ENCODE data around the gene ZGRF1. TPM values are rescaled to one million over a fixed set of nuclear protein-coding genes. Genes with fewer than 3 reads are reported as not detected.

Gene ZGRF1
- total RNA-seq, 6 donors from 2014 or later = 2.6 to 9.4 (median 4.6) TPM

DNA sequence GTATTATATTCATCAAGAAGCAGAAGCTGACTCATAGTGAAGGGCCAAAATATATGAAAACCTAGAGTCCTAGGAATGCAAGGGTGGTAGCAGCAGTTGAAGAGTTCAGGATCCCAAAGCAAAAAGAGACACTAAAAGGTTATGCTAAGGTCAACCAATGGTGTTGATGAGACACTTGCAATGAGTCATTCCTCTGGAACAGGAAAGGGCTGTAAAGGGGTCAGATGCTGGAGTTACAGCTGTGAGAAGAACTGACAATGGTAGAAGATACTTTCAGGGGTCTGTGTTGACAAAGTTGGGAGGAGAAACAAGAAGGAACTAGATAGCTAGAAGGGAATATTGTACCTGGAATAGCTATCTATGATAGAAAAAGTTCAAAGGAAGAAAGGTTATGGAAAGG is 47.5 kb downstream of the ZGRF1 start:
- H3K9me3 ChIP-seq = no peaks in the 10 kb centered on the region
- H3K4me3 ChIP-seq = no peak overlapping the region
- H3K27ac ChIP-seq = no peak overlapping the region
- H3K36me3 ChIP-seq = no peaks in the 10 kb centered on the region
- TF ChIP-seq, protein P1, sequence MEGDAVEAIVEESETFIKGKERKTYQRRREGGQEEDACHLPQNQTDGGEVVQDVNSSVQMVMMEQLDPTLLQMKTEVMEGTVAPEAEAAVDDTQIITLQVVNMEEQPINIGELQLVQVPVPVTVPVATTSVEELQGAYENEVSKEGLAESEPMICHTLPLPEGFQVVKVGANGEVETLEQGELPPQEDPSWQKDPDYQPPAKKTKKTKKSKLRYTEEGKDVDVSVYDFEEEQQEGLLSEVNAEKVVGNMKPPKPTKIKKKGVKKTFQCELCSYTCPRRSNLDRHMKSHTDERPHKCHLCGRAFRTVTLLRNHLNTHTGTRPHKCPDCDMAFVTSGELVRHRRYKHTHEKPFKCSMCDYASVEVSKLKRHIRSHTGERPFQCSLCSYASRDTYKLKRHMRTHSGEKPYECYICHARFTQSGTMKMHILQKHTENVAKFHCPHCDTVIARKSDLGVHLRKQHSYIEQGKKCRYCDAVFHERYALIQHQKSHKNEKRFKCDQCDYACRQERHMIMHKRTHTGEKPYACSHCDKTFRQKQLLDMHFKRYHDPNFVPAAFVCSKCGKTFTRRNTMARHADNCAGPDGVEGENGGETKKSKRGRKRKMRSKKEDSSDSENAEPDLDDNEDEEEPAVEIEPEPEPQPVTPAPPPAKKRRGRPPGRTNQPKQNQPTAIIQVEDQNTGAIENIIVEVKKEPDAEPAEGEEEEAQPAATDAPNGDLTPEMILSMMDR (IDR thresholded peaks at IDR 0.05) = no peak
- no peak for TF ChIP-seq POLR2AphosphoS5 (IDR thresholded peaks at IDR 0.05)
- no peak for TF ChIP-seq EP300 (IDR thresholded peaks at IDR 0.05)
- TF ChIP-seq POLR2A (IDR thresholded peaks at IDR 0.05) = no peak
- no peak for DNase-seq
- no peaks in the 10 kb centered on the region for H3K4me1 ChIP-seq
- H3K27me3 ChIP-seq = no peaks in the 10 kb centered on the region
- ATAC-seq (ENCODE audit: low FRiP score in 2 of 2) = no peak

DNA sequence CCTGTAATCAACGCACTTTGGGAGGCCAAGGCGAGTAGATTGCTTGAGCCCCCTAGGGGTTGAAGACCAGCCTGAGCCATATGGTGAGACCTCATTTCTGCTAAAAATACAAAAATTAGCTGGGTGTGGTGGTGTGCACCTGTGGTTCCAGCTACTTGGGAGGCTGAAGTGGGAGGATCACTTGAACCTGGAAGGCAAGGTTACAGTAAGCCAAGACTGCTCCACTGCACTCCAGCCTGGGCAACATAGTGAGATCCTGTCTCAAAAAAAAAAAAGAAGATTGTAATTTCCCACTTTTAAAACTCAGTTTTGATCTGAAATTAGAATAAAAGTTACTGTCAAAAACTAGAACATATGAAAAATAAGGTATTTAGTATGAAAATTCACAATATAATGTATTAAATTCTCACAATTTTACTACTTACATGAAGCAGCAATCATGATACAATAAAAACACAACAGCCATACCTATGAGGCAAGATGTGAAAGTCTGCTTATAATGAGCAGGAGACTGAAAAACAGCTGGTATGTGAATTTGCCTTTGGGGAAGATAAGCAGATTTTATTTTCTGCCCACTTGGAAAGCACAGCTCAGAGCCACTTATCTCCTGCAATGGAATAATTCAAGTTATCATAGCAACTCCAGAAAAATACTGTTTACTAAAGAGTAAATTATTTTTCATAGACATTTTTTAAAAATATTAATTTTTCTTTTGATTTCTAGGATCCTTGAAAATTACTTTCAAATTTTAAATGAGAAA is 50.6 kb downstream of the ZGRF1 start:
- TF ChIP-seq POLR2A (IDR thresholded peaks at IDR 0.05) (no peak), POLR2AphosphoS5 (IDR thresholded peaks at IDR 0.05) (no peak), EP300 (IDR thresholded peaks at IDR 0.05) (no peak)
- TF ChIP-seq, protein P1 (IDR thresholded peaks at IDR 0.05) = no peak
- Histone ChIP-seq H3K36me3 (peaks cover 0 to 13% (median 2%) of the 10 kb centered on the region in 4 donors), H3K9me3 (no peaks in the 10 kb centered on the region), H3K4me1 (no peaks in the 10 kb centered on the region), H3K27me3 (no peaks in the 10 kb centered on the region), H3K27ac (no peak overlapping the region), H3K4me3 (no peak overlapping the region)
- ATAC-seq (ENCODE audit: low FRiP score in 2 of 2) (no peak), DNase-seq (no peak)
- 95 to 98% methylated on average over 2 of the region's 2 CpGs for WGBS, 2 donors

DNA sequence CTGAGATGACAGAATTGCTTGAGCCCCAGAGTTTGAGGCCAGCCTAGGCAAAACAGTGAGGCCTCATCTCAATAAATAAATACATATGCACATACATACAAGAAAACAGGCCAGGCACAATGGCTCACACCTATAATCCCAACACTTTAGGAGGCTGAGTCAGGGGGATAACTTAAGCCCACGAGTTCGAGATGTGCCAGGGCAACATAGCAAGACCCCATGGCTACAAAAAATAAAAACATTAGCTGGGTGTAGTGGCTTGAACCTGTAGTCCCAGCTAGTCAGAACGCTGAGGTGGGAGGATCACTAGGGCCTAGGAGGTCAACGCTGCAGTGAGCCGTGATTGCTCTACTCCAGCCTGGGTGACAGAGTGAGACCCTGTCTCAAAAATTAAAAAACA is 69.2 kb downstream of the ZGRF1 start:
- H3K27me3 ChIP-seq = no peaks in the 10 kb centered on the region
- TF ChIP-seq, protein P1 (IDR thresholded peaks at IDR 0.05) = no peak
- TF ChIP-seq EP300 (IDR thresholded peaks at IDR 0.05) = no peak
- TF ChIP-seq POLR2AphosphoS5 (IDR thresholded peaks at IDR 0.05) = no peak
- TF ChIP-seq POLR2A (IDR thresholded peaks at IDR 0.05) = no peak
- WGBS, 2 donors = 95 to 96% methylated on average over 5 of the region's 5 CpGs
- ATAC-seq (ENCODE audit: low FRiP score in 2 of 2) (no peak), DNase-seq (no peak)
- no peaks in the 10 kb centered on the region for H3K36me3 ChIP-seq
- no peak overlapping the region for H3K27ac ChIP-seq
- H3K9me3 ChIP-seq = no peaks in the 10 kb centered on the region
- no peak overlapping the region for H3K4me3 ChIP-seq
- no peaks in the 10 kb centered on the region for H3K4me1 ChIP-seq

DNA sequence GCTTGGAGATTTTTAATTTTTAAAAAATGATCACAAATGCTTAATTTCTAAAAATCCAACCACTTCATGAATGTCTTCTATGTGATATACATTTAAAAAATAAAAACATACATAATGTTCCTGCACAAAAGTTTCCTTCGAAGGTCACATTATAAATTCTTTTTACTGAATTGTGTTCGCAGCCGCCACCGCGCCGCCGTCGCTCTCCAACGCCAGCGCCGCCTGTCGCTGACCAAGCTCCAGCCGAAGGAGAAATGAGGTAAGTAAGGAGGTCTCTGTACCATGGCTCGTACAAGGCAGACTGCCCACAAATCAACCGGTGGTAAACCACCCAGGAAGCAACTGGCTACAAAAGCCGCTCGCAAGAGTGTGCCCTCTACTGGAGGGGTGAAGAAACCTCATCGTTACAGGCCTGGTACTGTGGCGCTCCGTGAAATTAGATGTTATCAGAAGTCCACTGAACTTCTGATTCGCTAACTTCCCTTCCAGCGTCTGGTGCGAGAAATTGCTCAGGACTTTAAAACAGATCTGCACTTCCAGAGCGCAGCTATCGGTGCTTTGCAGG is 71.9 kb downstream of the ZGRF1 start:
- Histone ChIP-seq H3K9me3 (no peaks in the 10 kb centered on the region), H3K27me3 (no peaks in the 10 kb centered on the region), H3K4me1 (no peaks in the 10 kb centered on the region), H3K27ac (no peak overlapping the region), H3K4me3 (no peak overlapping the region), H3K36me3 (no peaks in the 10 kb centered on the region)
- ATAC-seq (ENCODE audit: low FRiP score in 2 of 2) = no peak
- peak in 1 of 2 donors; percentile 62 for DNase-seq
- TF ChIP-seq EP300 (IDR thresholded peaks at IDR 0.05) (no peak), POLR2A (IDR thresholded peaks at IDR 0.05) (no peak), POLR2AphosphoS5 (IDR thresholded peaks at IDR 0.05) (no peak)
- TF ChIP-seq, protein P1 (IDR thresholded peaks at IDR 0.05) = no peak
- WGBS, 2 donors = 96 to 98% methylated on average over 25 of the region's 25 CpGs

Measured in upper lobe of left lung (tissue), 6 donors.